ENCODE measurements around the gene CSPG4.
"Not testable (repeated sequence)": the region's sequence is repeated elsewhere in the genome, so short reads cannot be mapped to it uniquely, and the experiment has no call there.

The CSPG4 gene

DNA sequence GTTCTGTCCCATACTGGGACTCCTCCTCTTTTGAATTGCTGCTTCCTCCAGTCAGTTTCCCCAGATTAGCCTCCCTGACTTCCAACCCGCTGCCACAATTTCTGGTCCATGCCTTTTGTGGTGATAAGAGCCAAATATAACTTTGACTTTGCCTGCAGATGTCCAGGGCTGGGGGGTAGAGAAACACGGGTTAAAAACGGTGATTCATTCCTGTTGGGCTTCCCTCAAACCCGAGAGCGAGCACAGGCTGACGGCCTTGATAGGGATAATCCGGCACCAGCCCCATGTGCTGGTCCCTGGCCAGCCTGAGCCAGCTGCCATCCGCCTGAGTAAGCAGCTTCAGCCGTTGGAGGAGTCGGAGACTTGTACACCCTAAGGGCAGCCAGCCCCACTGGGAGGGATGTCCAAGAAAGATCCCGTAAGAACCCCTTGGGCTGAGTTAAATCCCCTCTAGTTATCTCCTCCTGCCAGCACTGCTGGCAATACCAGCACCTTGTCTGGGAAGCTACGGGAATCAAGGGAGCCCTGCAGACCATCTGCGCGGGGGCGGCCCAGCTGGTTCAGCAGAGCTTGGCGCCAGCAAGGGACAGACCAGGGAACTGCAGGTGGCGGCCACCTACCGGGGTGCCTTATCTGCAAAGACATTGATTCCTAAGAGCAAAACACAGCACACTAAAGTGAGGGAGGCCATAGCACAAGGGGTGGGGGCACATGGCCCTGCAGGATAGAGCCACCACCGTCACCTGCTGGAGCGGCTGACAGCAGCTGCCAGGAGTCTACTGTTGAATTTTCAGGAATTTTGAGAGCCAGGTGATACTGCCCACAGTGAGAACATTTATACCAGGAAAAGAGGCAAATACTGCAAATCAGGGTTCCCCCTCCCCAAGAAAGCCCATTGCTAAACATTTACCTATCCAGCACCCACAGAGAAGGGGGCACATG lies 18.1 kb downstream of the CSPG4 start:
- no peak overlapping the region for H3K4me3 ChIP-seq (ENCODE audit: low read depth, low read length)
- peak; percentile 95 for DNase-seq (ENCODE audit: low read depth)

DNA sequence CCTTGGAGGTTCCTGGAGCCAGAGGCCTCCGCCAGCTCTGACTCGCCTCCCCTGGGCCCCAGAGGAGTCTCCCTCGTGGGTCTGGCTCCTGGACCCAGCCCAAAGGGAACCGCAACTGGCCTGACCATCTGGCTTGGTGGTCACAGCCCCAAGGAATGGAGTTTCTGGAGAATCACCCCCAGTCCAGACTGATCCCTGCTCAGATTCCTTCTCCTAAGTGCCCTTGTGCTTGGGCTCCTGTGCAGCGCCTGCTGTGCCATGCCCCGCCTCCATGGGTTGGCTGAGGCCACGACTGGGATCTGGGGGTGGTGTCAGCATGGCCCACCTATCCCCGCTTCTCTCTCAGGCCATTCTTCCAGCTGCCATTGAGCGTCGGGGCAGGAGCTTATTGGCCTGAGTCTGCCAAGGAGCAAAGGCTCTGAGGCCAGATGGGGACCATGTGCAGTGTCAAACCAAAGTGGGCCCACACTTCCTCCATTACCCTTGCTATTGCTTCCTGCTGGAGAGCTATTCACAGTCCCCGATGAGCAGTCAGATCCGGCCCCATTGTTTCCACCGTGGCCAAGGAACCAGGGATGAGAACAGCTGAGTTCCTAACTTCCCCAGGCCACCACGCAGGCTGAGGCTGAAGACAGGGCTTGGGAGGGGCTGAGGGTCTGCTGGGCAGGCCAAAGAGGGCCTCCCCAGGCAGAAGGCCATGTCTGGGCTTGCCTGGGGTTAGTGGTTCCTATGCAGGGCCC lies 19.0 kb downstream of the CSPG4 start:
- H3K4me3 ChIP-seq (ENCODE audit: low read depth, low read length) = no peak overlapping the region
- DNase-seq (ENCODE audit: low read depth) = no peak

DNA sequence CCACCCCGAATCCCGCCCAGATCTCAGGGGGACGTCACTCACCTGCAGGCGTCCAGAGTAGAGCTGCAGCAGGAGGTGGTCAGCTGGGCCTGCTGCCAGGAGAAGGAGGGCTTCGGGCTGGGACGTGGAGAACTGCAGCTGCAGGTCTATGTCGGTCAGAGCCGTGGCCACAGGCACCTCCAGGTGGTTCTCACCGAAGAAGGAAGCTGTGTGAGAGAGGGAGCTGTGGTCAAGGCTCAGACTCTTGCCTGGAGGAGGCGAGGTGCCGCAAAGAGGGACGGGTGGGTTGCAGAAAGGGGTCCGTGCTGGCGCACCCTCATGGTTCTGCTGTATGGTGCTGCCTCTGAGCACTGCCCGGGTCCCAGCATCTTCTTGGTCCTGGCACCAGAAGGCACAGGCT lies 19.6 kb downstream of the CSPG4 start:
- DNase-seq (ENCODE audit: low read depth); H3K4me3 ChIP-seq (ENCODE audit: low read depth, low read length): not testable (repeated sequence)

DNA sequence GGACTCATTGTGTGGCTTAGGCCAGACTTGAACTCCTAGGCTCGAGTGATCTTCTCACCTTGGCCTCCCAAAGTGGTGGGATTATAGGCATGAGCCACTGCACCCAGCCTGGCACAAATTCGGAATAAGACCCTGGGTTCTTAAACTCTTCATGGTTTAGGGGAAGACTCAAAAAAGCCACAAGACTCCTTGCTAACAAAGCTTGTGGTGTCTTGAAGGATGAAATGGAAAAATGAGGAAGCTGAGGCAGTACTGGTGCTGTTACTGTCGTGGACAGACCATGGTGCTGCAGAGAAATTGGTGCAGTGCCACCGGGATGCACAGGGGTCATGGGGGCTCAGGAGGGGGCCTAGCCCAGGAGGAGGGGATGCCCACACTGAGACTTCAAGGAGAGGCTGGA lies 20.3 kb downstream of the CSPG4 start:
- H3K4me3 ChIP-seq (ENCODE audit: low read depth, low read length); DNase-seq (ENCODE audit: low read depth): not testable (repeated sequence)

DNA sequence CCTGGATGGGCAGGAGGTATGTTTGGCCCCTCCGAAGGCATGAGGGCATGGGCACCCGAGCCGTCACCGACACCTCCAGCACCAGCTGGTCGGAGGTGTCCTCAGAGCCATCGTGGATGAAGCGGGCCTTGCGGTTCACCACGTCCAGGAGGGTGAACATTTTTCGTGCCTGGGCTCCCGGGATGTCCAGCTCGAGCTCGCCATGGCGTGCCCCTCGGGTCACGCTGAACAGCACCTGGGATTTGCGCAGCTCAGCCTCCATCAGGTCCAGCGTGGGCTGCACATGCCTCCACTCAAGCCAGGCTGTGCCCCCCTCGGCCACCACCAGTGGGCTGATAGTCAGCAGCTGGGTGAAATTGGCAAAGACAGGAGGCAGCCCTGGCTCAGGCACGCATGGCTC lies 23.2 kb downstream of the CSPG4 start:
- not testable (repeated sequence) for H3K4me3 ChIP-seq (ENCODE audit: low read depth, low read length); DNase-seq (ENCODE audit: low read depth)

DNA sequence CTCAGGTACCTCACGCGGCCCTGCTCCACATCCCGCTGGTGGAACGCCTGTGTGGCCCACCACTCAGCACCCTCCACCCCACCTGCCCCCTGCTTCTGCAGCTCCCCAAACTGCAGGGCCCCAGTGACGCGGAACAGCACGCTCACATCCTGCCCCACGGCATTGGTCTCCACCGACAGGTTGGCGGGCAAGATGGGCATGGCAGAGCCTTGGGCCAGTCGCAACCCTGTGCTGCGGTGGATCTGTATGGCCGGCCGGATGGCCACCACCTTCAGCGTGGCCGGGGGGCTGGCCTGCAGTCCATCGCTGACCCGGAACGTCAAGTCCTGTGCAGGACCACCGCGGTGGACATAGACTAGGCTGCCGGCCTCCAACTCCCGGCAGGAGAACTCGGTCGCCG lies 23.8 kb downstream of the CSPG4 start:
- no peak overlapping the region for H3K4me3 ChIP-seq (ENCODE audit: low read depth, low read length)
- DNase-seq (ENCODE audit: low read depth) = no peak

DNA sequence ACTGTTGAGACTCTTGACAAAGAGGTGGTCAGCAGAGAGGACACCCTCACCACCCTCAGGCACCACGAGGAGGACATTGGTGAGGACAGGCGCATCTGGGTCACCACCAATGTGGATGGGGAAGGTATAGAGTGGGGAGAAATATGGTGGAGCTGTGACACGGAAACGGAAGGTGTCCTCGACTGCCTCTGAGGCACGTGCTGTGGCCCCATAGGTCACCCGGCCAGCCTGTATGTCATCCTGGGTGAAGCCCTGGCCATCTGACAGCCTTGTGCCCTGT lies 24.4 kb downstream of the CSPG4 start:
- DNase-seq (ENCODE audit: low read depth) = no peak
- H3K4me3 ChIP-seq (ENCODE audit: low read depth, low read length) = no peak overlapping the region

DNA sequence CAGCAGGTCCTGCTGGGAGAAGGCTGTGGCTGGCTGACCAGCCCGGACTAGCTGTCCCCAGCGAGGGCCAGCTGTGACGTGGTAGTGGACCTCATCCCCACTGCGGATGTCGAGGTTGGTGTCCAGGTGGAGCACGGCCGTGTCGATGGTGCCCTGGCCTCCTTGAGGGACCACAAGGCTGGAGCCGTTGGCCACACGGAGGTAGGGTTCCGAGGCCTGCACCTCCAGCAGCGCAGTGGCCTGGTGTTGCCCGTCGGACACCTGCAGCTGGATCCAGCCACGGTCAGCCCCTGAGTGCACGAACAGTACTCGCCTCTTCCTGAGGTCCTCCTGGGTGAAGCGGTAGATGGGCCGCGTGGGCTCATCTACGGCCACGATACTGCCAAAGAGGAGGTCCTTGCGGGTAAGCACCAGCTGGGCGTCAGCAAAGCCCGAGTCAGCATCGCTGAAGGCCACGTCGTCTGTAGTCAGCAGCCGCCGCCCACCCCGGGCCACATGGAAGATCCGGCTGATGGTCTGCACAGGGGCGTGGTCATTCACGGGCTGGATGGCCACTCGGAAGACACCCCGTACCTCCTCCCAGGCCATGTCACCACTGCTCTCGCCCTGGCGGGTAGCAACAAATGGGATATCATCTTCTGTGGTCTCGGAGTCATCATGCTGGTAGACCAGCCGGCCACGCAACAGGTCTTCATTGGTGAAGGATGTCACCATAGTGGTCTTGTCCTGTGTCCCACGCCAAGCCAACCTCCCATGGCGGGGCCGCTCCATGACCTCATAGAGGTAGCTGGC lies 25.0 kb downstream of the CSPG4 start:
- DNase-seq (ENCODE audit: low read depth) = no peak
- no peak overlapping the region for H3K4me3 ChIP-seq (ENCODE audit: low read depth, low read length)

DNA sequence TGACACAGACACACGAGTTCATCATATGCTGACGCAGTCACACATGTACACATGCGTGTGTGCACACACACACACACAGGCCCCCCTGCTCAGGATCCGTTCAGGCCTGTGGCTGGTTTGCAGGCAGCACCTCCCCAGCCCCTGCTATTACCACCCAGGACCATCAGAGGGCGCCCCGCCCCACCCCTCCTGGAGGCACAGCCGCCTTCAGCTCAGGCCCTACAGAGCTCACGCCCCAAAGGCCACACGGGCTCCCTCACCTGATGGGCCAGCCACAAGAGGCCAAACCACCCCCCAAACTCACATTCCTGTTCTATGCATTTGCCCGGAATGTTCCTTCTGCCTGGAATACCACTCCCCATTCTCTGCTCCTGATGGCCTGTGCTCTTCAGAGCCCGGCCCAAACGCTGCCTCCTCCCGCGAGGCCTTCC lies 26.4 kb downstream of the CSPG4 start:
- DNase-seq (ENCODE audit: low read depth) = not testable (repeated sequence)

DNA sequence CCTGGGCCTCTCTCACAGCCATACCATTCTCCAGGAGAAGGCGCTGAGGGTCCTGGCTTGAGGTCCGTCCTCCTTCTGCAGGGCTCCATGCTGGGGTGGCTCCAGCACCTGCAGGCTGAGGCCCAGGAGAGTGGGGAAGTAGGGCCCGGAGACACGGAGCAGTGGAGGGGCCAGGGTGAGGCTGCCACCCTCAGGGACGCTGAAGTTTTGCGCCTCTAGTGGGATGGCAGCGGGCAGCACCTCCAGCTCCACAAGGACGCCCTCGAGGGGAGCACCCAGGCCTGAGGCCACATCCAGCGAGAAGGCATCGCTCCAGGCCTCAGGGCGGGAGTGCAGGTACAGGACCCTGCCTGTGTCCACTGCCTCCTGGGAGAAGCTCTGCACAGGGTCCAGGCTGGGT lies 27.5 kb downstream of the CSPG4 start:
- no peak overlapping the region for H3K4me3 ChIP-seq (ENCODE audit: low read depth, low read length)
- DNase-seq (ENCODE audit: low read depth) = no peak

More for the DNA sequence above, 26.4 kb downstream of the CSPG4 start:
- H3K4me3 ChIP-seq (ENCODE audit: low read depth, low read length) = not testable (repeated sequence)

DNA sequence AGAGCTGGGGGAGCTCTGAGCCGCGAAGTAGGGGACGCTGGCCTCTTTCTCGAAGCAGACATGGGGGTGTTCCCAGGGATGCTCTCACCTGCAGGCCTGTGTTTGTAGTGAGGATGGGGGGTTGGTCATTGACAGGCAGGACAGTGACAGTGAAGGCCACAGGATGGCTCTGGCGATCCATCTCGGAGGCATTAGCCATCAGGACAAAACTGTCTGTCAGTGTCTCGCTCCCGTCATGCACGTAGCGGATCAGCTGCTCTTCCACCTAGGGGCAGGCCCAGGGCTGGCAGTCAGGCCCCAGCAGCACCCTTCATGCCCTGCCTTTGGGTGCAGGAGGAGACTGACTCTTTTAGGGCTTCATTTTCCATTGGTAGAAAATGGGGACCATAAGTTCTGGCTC lies 28.0 kb downstream of the CSPG4 start:
- no peak overlapping the region for H3K4me3 ChIP-seq (ENCODE audit: low read depth, low read length)
- DNase-seq (ENCODE audit: low read depth) = no peak

DNA sequence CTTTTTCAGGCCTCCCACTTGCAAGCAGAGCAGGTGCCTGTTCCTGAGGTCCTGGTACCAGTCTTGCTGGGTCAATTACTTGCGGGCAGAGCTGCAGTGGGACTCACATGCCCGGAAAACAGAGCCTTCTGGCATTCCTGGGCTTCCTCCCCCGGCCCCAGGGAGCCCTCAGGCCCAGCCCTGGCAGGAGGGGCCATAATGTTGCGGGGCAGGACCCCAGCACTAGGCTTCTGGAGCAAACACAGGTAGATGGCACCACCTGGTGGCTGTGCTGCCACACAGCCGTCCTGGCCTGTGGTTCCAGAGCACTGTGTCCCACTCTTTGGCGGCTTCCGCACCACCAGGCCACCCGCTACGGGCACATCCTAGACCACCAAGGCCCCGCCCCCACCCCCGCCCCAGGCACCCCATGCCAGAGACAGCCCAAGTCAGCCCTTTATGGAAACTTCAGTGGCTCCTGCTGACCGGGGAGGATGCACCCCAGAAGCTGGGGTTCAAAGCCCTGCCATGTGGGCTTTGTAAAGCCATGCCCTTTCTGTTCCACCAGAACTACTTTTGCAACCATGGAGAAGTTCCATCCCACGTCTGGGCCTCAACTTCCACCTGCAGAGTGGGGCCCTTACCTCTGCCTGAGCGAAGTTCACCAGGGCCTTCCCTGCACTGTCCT lies 28.9 kb downstream of the CSPG4 start:
- DNase-seq (ENCODE audit: low read depth); H3K4me3 ChIP-seq (ENCODE audit: low read depth, low read length): not testable (repeated sequence)

DNA sequence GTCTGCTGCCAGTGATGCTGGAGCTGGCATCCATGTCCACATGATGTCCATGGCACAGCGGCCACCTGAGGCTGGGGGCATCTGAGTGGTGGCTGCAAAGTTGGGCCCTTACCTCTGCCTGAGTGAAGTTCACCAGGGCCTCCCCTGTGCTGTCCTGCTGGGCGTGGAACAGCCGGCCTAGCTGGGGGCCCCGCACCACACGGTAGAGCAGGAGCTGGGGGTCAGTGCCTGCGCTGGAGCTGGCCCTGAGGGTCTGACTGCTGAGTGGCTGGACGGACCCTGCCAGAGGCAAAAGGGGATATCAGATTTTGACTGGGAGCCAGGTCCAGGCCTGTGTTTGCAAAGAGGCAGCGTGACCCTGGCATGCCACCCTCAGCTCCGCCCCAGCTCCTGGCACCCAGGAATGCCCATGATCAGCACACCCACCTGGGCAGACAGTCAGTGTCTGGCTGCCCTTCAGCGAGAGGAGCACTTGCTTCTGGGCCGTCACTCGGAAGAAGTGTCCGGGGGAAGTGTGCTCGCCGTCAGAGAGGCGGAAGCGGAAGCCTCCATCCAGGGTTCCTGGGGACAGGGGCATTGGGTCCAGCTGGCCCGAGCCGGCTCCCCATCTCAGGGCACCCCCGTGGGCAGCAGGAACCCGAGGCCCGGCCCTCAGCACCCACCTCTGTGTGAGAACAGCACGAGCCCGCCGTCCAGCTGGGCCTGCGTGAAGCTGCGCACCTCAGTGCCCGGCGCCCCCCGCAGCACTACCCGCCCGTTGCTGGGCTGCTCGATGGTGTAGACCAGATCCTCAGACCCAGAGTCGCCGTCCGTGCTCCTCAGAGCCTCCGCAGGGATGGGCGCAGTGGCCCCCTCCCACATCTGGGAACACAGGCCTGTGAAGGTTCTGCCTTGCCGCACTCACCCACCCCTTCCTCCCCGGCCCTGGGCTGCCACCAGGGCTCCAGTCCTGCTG lies 30.2 kb downstream of the CSPG4 start:
- no peak for DNase-seq (ENCODE audit: low read depth)
- H3K4me3 ChIP-seq (ENCODE audit: low read depth, low read length) = no peak overlapping the region

DNA sequence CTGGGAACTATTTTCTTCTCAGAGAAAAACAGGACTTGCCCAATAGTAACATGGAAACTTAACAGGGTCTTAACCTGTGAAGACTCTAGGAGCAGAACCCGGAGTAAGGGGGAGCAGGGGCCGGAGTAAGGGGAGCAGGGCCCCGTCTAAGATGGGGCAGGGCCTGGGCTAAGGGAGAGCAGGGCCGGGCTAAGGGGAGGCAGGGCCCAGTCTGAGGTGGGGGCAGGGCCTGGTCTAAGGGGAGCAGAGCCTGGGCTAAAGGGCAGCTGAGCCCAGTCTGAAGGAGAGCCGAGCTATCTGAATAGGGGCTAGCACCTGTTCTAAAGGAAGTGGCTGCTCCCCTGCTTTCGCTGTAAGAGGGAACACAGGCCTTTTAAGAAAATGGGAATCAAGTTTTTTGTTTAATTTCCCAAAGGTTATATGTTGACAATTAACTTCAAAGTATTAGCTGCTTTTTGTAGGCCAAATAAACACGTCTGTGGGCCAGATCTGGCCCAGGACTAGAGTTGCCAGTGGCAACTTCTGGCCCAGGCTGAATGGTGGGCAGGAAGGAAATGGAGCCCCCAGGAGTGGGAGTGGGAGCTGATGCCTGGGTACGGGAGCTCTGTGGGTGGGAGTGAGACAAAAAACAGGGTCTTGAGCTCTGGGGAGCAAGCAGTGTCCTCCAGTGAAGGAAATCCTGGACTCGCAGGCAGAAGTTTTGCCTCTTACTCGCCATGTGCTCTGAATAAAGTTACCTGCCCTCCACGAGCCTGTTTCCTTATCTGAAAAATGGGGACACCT lies 32.5 kb downstream of the CSPG4 start:
- no peak for DNase-seq (ENCODE audit: low read depth)
- no peak overlapping the region for H3K4me3 ChIP-seq (ENCODE audit: low read depth, low read length)

DNA sequence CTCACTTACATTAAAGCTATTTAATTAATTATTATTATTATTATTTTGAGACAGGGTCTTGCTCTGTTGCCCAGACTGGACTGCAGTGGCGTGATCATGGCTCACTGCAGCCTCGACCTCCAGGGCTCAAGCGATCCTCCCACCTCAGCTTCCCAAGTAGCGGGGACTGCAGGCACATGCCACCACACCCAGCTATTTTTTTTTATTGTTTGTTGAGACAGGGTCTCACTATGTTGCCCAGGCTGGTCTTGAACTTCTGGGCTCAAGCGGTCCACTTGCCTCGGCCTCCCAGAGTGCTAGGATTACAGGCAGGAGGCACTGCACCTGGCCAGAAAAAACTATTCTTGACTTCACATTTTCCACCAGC lies 34.3 kb downstream of the CSPG4 start:
- not testable (repeated sequence) for H3K4me3 ChIP-seq (ENCODE audit: low read depth, low read length); DNase-seq (ENCODE audit: low read depth)

DNA sequence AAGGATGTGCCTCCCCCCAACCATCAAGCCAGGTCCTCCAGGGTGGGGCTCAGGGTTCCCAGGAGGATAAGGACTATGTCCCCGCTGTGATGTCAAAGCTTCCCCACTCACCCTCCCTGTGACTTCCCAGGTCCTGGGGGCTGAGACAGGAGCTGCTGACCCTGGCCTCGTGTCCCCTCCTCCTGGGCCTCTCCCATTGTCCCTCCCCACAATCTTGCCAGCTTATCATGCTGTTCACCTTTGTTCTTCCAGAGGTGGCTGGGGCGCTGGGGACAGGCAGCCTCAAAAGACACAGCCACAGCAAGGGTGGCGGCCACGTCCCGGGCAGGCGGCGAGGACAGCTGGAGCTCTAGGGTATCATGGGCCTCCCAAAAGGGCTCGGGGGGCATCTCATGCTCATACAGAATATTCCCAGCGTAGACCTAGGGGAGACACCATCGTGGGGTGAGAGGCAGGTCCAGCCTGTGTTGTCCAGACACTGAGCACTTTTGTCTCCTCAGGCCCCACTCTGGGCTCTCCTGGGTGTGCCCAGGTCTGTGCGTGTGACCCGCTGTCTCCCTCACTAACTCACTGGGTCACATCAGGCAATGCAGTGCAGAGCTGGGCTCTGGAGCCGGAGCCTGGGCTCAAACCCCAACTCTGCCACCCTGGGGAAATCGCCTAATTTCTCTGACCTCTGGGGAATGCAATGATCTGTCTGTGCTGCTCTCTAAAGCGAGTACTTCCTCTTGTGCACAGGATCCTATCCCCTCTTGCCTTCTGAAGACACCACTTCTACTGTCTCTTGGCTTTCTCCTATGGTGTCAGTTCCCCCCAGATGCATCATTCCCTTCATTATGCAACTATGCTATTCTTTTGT lies 35.0 kb downstream of the CSPG4 start:
- H3K4me3 ChIP-seq (ENCODE audit: low read depth, low read length) = no peak overlapping the region
- DNase-seq (ENCODE audit: low read depth) = no peak
